ENCODE results near the gene AFP. TPM values are rescaled to one million over a fixed set of nuclear protein-coding genes. Genes with fewer than 3 reads are reported as not detected.

The AFP gene
- total and polyA plus RNA-seq, 2 of the 13 experiments (the other 11 are each of a cell fraction or from before 2014, with no cell fraction given) = 9,434 to 13,105 TPM

DNA sequence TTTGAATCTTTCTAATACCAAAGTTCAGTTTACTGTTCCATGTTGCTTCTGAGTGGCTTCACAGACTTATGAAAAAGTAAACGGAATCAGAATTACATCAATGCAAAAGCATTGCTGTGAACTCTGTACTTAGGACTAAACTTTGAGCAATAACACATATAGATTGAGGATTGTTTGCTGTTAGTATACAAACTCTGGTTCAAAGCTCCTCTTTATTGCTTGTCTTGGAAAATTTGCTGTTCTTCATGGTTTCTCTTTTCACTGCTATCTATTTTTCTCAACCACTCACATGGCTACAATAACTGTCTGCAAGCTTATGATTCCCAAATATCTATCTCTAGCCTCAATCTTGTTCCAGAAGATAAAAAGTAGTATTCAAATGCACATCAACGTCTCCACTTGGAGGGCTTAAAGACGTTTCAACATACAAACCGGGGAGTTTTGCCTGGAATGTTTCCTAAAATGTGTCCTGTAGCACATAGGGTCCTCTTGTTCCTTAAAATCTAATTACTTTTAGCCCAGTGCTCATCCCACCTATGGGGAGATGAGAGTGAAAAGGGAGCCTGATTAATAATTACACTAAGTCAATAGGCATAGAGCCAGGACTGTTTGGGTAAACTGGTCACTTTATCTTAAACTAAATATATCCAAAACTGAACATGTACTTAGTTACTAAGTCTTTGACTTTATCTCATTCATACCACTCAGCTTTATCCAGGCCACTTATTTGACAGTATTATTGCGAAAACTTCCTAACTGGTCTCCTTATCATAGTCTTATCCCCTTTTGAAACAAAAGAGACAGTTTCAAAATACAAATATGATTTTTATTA lies 3.6 kb upstream of the AFP start (continued):
- TF ChIP-seq ARID4A (CRISPR knock-in tag; IDR thresholded peaks at IDR 0.05; ENCODE audit: borderline replicate concordance) (no peak), MNT (IDR thresholded peaks at IDR 0.05) (no peak), SP1 (IDR thresholded peaks at IDR 0.05) (no peak), SP1 (CRISPR knock-in tag; IDR thresholded peaks at IDR 0.05) (no peak), NFE2L1 (CRISPR knock-in tag; IDR thresholded peaks at IDR 0.05; ENCODE audit: borderline replicate concordance) (no peak), REL (CRISPR knock-in tag; conservative IDR thresholded peaks at IDR 0.05) (no peak), ZNF317 (CRISPR knock-in tag; IDR thresholded peaks at IDR 0.05) (no peak), ZSCAN25 (CRISPR knock-in tag; IDR thresholded peaks at IDR 0.05) (no peak), MEF2D (CRISPR knock-in tag; IDR thresholded peaks at IDR 0.05) (peak; percentile 91), GPN1 (CRISPR knock-in tag; IDR thresholded peaks at IDR 0.05; ENCODE audit: borderline replicate concordance) (no peak), CREM (IDR thresholded peaks at IDR 0.05) (peak; percentile 93), CREM (CRISPR knock-in tag; IDR thresholded peaks at IDR 0.05) (no peak), ZNF263 (CRISPR knock-in tag; IDR thresholded peaks at IDR 0.05) (no peak), ZNF251 (CRISPR knock-in tag; IDR thresholded peaks at IDR 0.05) (no peak), ATF7-NPFF (CRISPR knock-in tag; IDR thresholded peaks at IDR 0.05; ENCODE audit: low read depth) (no peak), TBL1XR1 (IDR thresholded peaks at IDR 0.05; ENCODE audit: borderline replicate concordance, low read length, partially characterized antibody) (peak; percentile 84), FUBP1 (CRISPR knock-in tag; IDR thresholded peaks at IDR 0.05; ENCODE audit: borderline replicate concordance) (no peak), ZNF670 (CRISPR knock-in tag; IDR thresholded peaks at IDR 0.05; ENCODE audit: borderline replicate concordance) (0 out of 2 replicates have a peak, but pooled peaks have one; percentile 35)
- TF ChIP-seq, protein P1, sequence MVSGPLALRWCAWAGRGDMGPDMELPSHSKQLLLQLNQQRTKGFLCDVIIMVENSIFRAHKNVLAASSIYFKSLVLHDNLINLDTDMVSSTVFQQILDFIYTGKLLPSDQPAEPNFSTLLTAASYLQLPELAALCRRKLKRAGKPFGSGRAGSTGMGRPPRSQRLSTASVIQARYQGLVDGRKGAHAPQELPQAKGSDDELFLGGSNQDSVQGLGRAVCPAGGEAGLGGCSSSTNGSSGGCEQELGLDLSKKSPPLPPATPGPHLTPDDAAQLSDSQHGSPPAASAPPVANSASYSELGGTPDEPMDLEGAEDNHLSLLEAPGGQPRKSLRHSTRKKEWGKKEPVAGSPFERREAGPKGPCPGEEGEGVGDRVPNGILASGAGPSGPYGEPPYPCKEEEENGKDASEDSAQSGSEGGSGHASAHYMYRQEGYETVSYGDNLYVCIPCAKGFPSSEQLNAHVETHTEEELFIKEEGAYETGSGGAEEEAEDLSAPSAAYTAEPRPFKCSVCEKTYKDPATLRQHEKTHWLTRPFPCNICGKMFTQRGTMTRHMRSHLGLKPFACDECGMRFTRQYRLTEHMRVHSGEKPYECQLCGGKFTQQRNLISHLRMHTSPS (CRISPR knock-in tag; IDR thresholded peaks at IDR 0.05; ENCODE audit: low read depth) = no peak
